ENCODE results near the gene CYP4F12. TPM values are rescaled to one million over a fixed set of nuclear protein-coding genes. Genes with fewer than 3 reads are reported as not detected.

Gene CYP4F12
- total and polyA plus RNA-seq, 2 of the 8 experiments (the other 6 are each of a cell fraction or from before 2014, with no cell fraction given), result not detected

DNA sequence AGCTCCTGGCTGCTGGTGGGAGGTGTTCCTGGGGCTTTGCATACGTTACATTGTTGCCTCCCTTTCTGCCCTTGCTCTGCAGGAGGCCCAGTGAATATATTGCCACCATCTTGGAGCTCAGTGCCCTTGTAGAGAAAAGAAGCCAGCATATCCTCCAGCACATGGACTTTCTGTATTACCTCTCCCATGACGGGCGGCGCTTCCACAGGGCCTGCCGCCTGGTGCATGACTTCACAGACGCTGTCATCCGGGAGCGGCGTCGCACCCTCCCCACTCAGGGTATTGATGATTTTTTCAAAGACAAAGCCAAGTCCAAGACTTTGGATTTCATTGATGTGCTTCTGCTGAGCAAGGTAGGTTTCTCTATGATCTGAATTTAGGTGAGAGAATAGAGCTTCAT is 10.5 kb downstream of the CYP4F12 start (continued):
- TF ChIP-seq SIN3A (conservative IDR thresholded peaks at IDR 0.05 in 1 of 2, IDR thresholded peaks at IDR 0.05 in 1 of 2; ENCODE audit: low read depth in 1 of 2, low read length in 2 of 2) (no peak), EZH2 (IDR thresholded peaks at IDR 0.05; ENCODE audit: low read depth, low read length, severe bottlenecking) (no peak), RXRA (IDR thresholded peaks at IDR 0.05; ENCODE audit: insufficient read depth, low read depth, low read length) (no peak), EGR1 (IDR thresholded peaks at IDR 0.05; ENCODE audit: borderline replicate concordance, low read depth, low read length) (no peak), SRF (IDR thresholded peaks at IDR 0.05; ENCODE audit: low read depth, low read length) (no peak), SP1 (IDR thresholded peaks at IDR 0.05; ENCODE audit: low read depth, low read length) (no peak), SIX5 (IDR thresholded peaks at IDR 0.05; ENCODE audit: low read depth, low read length) (no peak)
